Measurements from ENCODE around the gene PTPRJ.

DNA sequence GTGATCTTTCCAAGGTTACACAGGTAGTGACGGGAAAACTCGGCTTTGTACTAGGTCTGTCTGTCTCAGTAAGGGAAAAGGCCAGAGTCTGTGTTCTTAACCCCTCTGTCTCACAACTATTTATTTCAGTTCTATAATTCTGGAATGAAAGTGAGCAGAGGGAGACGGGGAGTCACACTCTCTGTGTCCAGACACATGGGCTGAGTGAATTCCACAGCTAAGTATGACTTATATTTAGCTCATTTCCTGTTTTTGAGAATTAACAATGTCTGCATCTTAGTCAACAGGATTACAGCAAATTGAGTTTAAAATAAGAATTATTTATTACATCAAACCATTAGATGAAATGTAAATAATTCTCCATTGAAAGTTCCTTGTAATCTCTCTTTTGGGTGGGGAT, 173.8 kb downstream of the PTPRJ start:
- TF ChIP-seq, protein P1, sequence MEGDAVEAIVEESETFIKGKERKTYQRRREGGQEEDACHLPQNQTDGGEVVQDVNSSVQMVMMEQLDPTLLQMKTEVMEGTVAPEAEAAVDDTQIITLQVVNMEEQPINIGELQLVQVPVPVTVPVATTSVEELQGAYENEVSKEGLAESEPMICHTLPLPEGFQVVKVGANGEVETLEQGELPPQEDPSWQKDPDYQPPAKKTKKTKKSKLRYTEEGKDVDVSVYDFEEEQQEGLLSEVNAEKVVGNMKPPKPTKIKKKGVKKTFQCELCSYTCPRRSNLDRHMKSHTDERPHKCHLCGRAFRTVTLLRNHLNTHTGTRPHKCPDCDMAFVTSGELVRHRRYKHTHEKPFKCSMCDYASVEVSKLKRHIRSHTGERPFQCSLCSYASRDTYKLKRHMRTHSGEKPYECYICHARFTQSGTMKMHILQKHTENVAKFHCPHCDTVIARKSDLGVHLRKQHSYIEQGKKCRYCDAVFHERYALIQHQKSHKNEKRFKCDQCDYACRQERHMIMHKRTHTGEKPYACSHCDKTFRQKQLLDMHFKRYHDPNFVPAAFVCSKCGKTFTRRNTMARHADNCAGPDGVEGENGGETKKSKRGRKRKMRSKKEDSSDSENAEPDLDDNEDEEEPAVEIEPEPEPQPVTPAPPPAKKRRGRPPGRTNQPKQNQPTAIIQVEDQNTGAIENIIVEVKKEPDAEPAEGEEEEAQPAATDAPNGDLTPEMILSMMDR (IDR thresholded peaks at IDR 0.05; ENCODE audit: low read depth, low read length, poor library complexity, severe bottlenecking): no peak
- no peak for TF ChIP-seq EZH2phosphoT487 (IDR thresholded peaks at IDR 0.05; ENCODE audit: borderline replicate concordance, low read length)
